Measurements from ENCODE around the gene EHMT1.

- TF ChIP-seq CTCF (IDR thresholded peaks at IDR 0.05) (no peak), POLR2A (IDR thresholded peaks at IDR 0.05) (no peak)
Measured at GRCh38 chr9:137590123-137590468, 28.7 kb upstream of the EHMT1 start.

All from Peyer's patch (tissue), 4 donors.